ENCODE results near the gene S100A5.

GRCh38 chr1:153578490-153578889 lies 37.8 kb upstream of the S100A5 start:
- TF ChIP-seq, protein P1, sequence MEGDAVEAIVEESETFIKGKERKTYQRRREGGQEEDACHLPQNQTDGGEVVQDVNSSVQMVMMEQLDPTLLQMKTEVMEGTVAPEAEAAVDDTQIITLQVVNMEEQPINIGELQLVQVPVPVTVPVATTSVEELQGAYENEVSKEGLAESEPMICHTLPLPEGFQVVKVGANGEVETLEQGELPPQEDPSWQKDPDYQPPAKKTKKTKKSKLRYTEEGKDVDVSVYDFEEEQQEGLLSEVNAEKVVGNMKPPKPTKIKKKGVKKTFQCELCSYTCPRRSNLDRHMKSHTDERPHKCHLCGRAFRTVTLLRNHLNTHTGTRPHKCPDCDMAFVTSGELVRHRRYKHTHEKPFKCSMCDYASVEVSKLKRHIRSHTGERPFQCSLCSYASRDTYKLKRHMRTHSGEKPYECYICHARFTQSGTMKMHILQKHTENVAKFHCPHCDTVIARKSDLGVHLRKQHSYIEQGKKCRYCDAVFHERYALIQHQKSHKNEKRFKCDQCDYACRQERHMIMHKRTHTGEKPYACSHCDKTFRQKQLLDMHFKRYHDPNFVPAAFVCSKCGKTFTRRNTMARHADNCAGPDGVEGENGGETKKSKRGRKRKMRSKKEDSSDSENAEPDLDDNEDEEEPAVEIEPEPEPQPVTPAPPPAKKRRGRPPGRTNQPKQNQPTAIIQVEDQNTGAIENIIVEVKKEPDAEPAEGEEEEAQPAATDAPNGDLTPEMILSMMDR (IDR thresholded peaks at IDR 0.05), result no peak
- no peak for TF ChIP-seq ZFX (IDR thresholded peaks at IDR 0.05; ENCODE audit: borderline replicate concordance)
